SIG-M5 (cell line): ENCODE results near the gene OR6B2.
"Not testable (repeated sequence)": the region's sequence is repeated elsewhere in the genome, so short reads cannot be mapped to it uniquely, and the experiment has no call there.

ENCODE experiments used
- DNase-seq: peaks from one replicate; lab custom pipeline; 2025; lab: John Stamatoyannopoulos, UW

Gene OR6B2

GRCh38 chr2:240030379-240031094, at the start of gene OR6B2:
OR6B2 (minus strand) TSS chr2:240030429; CDS start chr2:240030429, 0 bp downstream.
- no peak for DNase-seq

DNA sequence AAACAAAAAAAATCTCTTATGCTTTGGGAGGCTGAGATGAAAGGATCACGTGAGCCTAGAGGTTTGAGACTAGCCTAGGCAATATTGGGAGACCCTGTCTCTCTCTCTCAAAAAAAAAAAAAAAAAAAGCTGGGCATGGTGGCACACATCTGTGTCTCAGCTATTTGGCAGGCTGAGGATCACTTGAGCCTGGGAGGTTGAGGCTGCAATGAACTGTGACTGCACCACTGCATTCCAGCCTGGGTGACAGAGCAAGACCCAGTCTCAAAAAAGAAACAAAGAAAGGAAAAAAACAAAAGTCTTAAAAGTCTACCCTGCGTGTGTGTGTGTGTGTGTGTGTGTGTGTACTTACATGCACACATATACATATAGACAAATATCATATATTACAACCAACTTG, 48.4 kb upstream of the OR6B2 start:
- DNase-seq: no peak

DNA sequence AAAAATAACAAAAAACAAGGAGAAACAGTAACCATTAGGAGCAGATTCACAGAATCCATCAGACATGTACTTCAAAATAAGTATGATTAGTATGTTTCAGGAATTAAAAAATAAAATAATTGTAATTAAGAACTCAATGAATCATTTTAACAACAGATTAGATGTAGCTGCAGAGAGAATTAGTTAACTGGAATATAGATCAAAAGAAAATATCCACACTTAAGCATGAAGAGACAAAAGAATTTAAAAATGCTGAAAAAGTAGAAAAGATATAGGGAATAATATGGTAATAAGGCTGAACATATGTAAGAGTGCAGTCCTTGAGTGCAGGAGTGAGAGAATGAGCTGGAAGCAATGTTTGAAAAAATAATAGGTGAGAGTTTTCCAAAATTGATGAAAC, 47.2 kb upstream of the OR6B2 start:
- DNase-seq: no peak

- no peak for DNase-seq
Measured at GRCh38 chr2:240074545-240074944, 44.3 kb upstream of the OR6B2 start.

DNA sequence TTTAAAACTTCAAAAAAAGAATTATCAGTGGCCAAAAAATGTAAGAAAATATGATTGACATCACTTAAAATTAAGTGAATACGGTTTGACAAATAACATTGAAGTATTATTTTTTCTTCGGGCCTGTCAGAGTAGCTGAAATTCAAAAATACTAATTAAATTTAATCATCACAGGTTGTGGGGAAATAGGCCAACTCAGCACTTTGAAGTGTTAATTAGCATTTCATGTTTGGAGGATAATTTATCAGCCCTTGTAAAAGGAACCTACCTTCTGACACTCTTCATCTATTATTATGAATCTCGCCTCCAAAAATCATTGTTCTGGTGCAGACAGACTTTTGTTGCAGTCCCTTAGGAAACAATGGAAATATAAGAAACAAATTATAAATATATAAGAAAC, 40.7 kb upstream of the OR6B2 start:
- DNase-seq: no peak

DNA sequence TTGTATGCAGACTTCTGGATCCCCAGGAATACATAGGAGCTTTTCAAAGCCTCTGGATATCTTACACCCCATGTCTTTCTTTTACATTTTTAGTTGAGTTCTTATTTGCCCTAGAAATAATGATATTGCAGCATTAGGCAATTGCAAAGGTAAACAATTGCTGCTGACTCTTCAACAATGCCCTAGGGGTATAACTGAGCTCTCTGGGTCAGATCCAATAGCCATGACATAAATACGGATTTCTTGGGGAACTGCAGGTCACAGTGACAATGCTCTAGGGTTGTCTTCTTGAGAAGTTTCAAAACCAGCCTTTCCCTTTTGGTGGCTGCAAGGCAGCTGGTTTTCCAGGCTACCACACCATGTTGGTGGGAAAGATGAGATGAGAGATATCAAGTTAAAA, 39.6 kb upstream of the OR6B2 start:
- no peak for DNase-seq

- no peak for DNase-seq
Measured at GRCh38 chr2:240068193-240068592, 38.0 kb upstream of the OR6B2 start.

- no peak for DNase-seq
Measured at GRCh38 chr2:240066489-240066888, 36.3 kb upstream of the OR6B2 start.

DNA sequence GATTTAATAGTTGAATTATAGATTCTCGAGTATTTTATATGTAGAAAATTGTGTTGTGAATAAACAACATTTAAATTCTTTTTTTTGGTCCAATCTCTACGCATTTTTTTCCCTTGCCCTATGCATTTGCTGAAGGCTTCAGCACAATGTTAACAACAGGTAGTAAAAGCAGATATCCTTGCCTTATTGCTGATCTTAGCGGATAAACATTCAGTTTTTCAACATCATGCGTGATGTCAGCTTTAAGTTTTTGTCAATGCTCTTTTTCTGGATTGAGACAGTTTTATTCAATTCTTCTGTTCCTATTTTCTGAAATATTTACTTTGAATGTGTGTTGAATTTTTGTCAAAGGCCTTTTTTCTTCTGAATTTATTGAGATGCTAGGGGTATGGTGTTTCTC, 34.7 kb upstream of the OR6B2 start:
- no peak for DNase-seq

GRCh38 chr2:240060977-240061591, 30.9 kb upstream of the OR6B2 start:
- no peak for DNase-seq

GRCh38 chr2:240056678-240057077, 26.4 kb upstream of the OR6B2 start:
- DNase-seq: no peak

GRCh38 chr2:240055177-240055917, 25.1 kb upstream of the OR6B2 start:
- no peak for DNase-seq

- no peak for DNase-seq
Measured at GRCh38 chr2:240053173-240054155, 23.2 kb upstream of the OR6B2 start, which contains the start of gene OR6B3. OR6B3 (minus strand) TSS chr2:240053521.

GRCh38 chr2:240052524-240052923, 22.3 kb upstream of the OR6B2 start:
- DNase-seq: no peak

GRCh38 chr2:240051697-240052096, 21.5 kb upstream of the OR6B2 start:
- no peak for DNase-seq

- no peak for DNase-seq
Measured at GRCh38 chr2:240050278-240050677, 20.0 kb upstream of the OR6B2 start.

DNA sequence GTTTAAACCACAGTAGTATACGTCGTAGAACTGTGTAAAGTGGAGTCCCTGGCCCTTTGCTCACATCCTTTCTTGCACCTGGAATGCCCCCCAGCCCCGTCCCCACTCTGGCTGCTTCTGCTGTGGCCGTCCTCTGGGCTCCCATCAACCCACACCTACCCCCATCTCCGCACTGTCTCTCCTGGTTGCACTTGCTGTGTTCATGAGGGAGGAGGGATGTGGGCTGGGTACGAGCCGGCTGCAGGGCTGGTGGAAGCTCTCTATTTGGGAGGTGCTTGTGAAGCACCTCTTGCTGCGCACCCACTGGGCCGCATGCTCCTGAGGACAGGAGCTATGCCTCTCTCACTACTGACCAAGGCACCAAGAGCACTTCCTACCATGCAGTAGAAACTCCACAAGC, 18.0 kb upstream of the OR6B2 start:
- no peak for DNase-seq

DNA sequence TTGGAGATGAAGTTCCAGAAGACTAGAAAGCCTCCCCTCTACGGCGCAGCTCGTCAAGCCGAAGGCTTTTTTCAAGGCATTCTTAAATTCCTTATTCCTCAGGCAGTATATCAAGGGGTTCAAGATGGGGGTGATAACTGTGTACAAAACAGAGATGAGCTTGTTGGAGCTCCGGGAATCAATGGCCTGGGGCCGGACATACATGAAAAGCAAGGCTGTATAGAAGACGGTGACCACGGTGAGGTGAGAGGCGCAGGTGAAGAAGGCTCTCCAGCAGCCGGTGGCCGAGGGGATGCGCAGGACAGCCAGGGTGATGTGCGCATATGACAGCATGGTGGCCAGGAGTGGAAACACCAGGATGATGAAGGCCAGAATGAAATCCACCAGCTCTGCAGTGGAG, 14.9 kb upstream of the OR6B2 start:
- DNase-seq: no peak

DNA sequence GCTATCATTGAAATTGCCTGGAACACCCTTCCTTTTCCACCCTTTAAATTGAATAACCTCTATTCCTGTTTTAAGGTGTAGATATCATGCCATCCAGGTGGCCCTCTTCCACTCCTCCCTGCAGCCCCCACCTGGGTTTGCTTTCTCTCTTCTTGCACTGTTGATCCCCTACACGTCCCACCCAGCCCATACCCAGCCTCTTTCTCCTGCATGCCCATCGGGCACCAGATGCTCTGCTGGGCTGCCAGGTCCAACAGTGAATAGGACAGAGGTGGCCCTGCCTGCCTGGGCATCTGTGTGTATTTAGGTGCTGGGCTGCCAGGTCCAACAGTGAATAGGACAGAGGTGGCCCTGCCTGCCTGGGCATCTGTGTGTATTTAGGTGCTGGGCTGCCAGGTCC, 13.9 kb upstream of the OR6B2 start:
- DNase-seq: not testable (repeated sequence)

DNA sequence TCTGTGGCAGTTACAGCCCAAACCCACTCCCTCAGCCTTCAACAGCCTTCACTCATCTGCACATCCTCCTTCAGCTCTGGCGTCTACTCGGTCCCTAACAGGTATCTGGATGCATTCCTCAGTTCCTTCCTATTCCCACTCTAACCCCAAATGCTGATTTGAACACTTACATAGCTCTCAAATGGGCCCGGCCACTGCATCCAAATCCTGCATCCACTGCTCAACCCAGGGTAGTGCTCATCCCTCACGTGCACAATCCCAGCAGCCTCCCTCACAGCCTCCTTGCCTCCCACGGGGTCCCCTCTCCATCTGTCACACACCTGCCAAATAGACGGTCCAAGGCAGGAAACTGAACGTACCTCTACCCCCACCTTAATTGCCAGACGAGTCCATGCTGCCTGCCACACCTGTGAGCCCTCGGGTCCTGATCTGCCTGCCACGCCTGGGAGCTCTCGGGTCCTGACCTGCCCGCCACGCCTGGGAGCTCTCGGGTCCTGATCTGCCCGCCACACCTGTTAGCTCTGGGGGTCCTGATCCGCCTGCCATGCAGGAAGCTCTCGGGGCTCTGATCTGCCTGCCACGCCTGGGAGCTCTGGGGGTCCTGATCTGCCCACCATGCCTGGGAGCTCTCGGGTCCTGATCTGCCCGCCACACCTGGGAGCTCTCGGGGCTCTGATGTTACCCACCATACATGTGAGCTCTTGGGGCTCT, 13.2 kb upstream of the OR6B2 start:
- no peak for DNase-seq

- DNase-seq: no peak
Measured at GRCh38 chr2:240042740-240043139, 12.5 kb upstream of the OR6B2 start.
